Measurements from ENCODE around the gene CA12. TPM values are rescaled to one million over a fixed set of nuclear protein-coding genes. Genes with fewer than 3 reads are reported as not detected.

Gene CA12
- total and polyA plus RNA-seq, 2 donors (not counting 3 experiments of a cell fraction or from before 2014, with no cell fraction given) = 1.1 to 5.9 TPM

GRCh38 chr15:63310646-63311045 lies 71.0 kb downstream of the CA12 start:
- H3K9me3 ChIP-seq (replicated peaks; ENCODE audit: control insufficient read depth, insufficient read depth, low read length) = no peaks in the 10 kb centered on the region
- FAIRE-seq (no peak), DNase-seq (ENCODE audit: low read depth, low spot score) (peak; percentile 57)
- H3K4me2 ChIP-seq (ENCODE audit: insufficient read depth, low read length) = no peak overlapping the region
- no peaks in the 10 kb centered on the region for H3K9me1 ChIP-seq (replicated peaks; ENCODE audit: control insufficient read depth, extremely low read depth, insufficient read depth, low read length)
- CTCF ChIA-PET = interaction anchor here (1.3 to 3.5 kb wide), 2 partner anchors 38 to 92 kb away, joined by 3 to 10 read pairs; no protein-coding TSS in a partner anchor
- H3K36me3 ChIP-seq (ENCODE audit: control insufficient read depth in 2 of 2, extremely low read depth in 1 of 2, insufficient read depth in 2 of 2, low read length in 2 of 2) = no peaks in the 10 kb centered on the region
- H3K27me3 ChIP-seq (ENCODE audit: control insufficient read depth in 2 of 2, insufficient read depth in 2 of 2, low read length in 2 of 2) = no peaks in the 10 kb centered on the region
- intact Hi-C loops (cut with micrococcal nuclease) (no loop called here), dilution Hi-C loops (cut with MboI; ENCODE audit: extremely low pct_ligation_motif_present, low sequenced_read_pairs) (no loop called here)
- no peaks in the 10 kb centered on the region for H3K79me2 ChIP-seq (ENCODE audit: control insufficient read depth, insufficient read depth, low read length)
- POLR2A ChIA-PET = no interaction called here
- no TSS peak for BruUV-seq (replicated peaks)
- peaks cover 15% of the 10 kb centered on the region for H3K4me1 ChIP-seq (ENCODE audit: control insufficient read depth, extremely low read depth, insufficient read depth, low read length)
- no peak overlapping the region for H2AFZ ChIP-seq (ENCODE audit: low read depth, low read length)
- no peak for TF ChIP-seq CTCF (IDR thresholded peaks at IDR 0.05; ENCODE audit: extremely low read depth in 1 of 2, insufficient read depth in 1 of 2, low read depth in 1 of 2, low read length in 2 of 2)
- TF ChIP-seq POLR2A (IDR thresholded peaks at IDR 0.05; ENCODE audit: low read depth, low read length) = no peak
- TF ChIP-seq EZH2 (IDR thresholded peaks at IDR 0.05; ENCODE audit: borderline replicate concordance, low read depth, low read length, severe bottlenecking) = no peak
- no peak for TF ChIP-seq FOS (IDR thresholded peaks at IDR 0.05; ENCODE audit: borderline replicate concordance, insufficient read depth, low read length)
- TF ChIP-seq JUN (IDR thresholded peaks at IDR 0.05; ENCODE audit: borderline replicate concordance, insufficient read depth, insufficient read length, low read depth) = no peak
- H4K20me1 ChIP-seq (replicated peaks; ENCODE audit: control insufficient read depth, extremely low read depth, insufficient read depth, low read length) = no peaks in the 10 kb centered on the region
- no peak overlapping the region for H3K27ac ChIP-seq (ENCODE audit: insufficient read depth, low read depth, low read length)
- H3K4me3 ChIP-seq (replicated peaks in 1 of 3; ENCODE audit: insufficient read depth in 1 of 3, low read depth in 1 of 3, low read length in 3 of 3) = no peak overlapping the region
- H3K9ac ChIP-seq (replicated peaks; ENCODE audit: extremely low read depth, insufficient read depth, low read length) = no peak overlapping the region

DNA sequence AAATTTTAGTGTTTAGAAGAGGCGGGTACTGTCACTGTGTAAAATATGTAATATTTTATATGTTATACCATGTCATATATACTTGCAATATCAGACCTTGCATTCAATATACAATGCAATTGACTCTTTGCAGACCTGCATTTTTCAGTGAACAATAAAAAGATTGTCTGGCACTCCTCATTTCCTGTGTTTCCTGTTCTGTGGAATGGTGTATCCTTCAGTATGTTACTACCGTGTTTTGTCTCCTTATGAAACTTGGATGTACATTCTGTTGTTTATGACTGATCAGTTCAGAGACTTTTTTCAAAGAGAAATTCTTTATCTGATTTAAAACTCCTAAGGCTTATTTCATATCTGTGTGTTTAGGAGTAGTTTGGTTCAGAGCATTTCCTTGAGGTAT lies 72.7 kb downstream of the CA12 start:
- DNase-seq (ENCODE audit: low read depth, low spot score) (peak; percentile 74), FAIRE-seq (peak; percentile 4)
- no peaks in the 10 kb centered on the region for H3K27me3 ChIP-seq (ENCODE audit: control insufficient read depth in 2 of 2, insufficient read depth in 2 of 2, low read length in 2 of 2)
- peak overlapping the region; percentile 69 for H3K4me2 ChIP-seq (ENCODE audit: insufficient read depth, low read length)
- H3K9me3 ChIP-seq (replicated peaks; ENCODE audit: control insufficient read depth, insufficient read depth, low read length) = no peaks in the 10 kb centered on the region
- CTCF ChIA-PET = interaction anchor here (1.1 to 3.5 kb wide), 4 partner anchors 11 to 94 kb away, joined by 3 to 10 read pairs (median 5); no protein-coding TSS in a partner anchor
- H2AFZ ChIP-seq (ENCODE audit: low read depth, low read length) = no peak overlapping the region
- H3K36me3 ChIP-seq (ENCODE audit: control insufficient read depth in 2 of 2, extremely low read depth in 1 of 2, insufficient read depth in 2 of 2, low read length in 2 of 2) = no peaks in the 10 kb centered on the region
- POLR2A ChIA-PET = no interaction called here
- no peaks in the 10 kb centered on the region for H4K20me1 ChIP-seq (replicated peaks; ENCODE audit: control insufficient read depth, extremely low read depth, insufficient read depth, low read length)
- H3K79me2 ChIP-seq (ENCODE audit: control insufficient read depth, insufficient read depth, low read length) = no peaks in the 10 kb centered on the region
- no peak overlapping the region for H3K9ac ChIP-seq (replicated peaks; ENCODE audit: extremely low read depth, insufficient read depth, low read length)
- no peaks in the 10 kb centered on the region for H3K9me1 ChIP-seq (replicated peaks; ENCODE audit: control insufficient read depth, extremely low read depth, insufficient read depth, low read length)
- intact Hi-C loops (cut with micrococcal nuclease) = no loop called here
- H3K27ac ChIP-seq (ENCODE audit: insufficient read depth, low read depth, low read length) = peak overlapping the region; percentile 34
- no peak for TF ChIP-seq FOS (IDR thresholded peaks at IDR 0.05; ENCODE audit: borderline replicate concordance, insufficient read depth, low read length)
- peak; percentile 42 for TF ChIP-seq GATA2 (IDR thresholded peaks at IDR 0.05; ENCODE audit: insufficient read depth, insufficient read length, low read depth, low read length)
- TF ChIP-seq POLR2A (IDR thresholded peaks at IDR 0.05; ENCODE audit: low read depth, low read length) = no peak
- no peak for TF ChIP-seq POLR2AphosphoS5 (IDR thresholded peaks at IDR 0.05; ENCODE audit: insufficient read depth, low read depth, low read length)
- dilution Hi-C loops (cut with MboI; ENCODE audit: extremely low pct_ligation_motif_present, low sequenced_read_pairs) = no loop called here
- H3K4me3 ChIP-seq (replicated peaks in 1 of 3; ENCODE audit: insufficient read depth in 1 of 3, low read depth in 1 of 3, low read length in 3 of 3) = no peak overlapping the region
- H3K4me1 ChIP-seq (ENCODE audit: control insufficient read depth, extremely low read depth, insufficient read depth, low read length) = peaks cover 15% of the 10 kb centered on the region
- no TSS peak for BruUV-seq (replicated peaks)

Data from endothelial cell of umbilical vein (primary cell).